K562 (cell line): ENCODE results near the gene TENT4B. TPM values are rescaled to one million over a fixed set of nuclear protein-coding genes. Genes with fewer than 3 reads are reported as not detected.
A peak's percentile ranks its signal among the peaks of the same experiment; 100 is the strongest.

Source experiments
- ARNT ChIP-seq, 2 experiments: fragments of 450-650 bp; IDR thresholded peaks; 2 replicates each; pipeline ENCODE4 v1.6.1; 2016; ENCODE audit warnings: mild to moderate bottlenecking in 1 of 2
- BHLHE40 ChIP-seq: IDR thresholded peaks from 2 replicates; pipeline ENCODE4 v1.6.1; 2011; ENCODE audit warnings: low read length, improper control_type of control experiment
- FOXO4 ChIP-seq: fragments of 450-650 bp; formaldehyde crosslinking; IDR thresholded peaks from 2 replicates; pipeline ENCODE4 v1.4.0; 2020; ENCODE audit warnings: mild to moderate bottlenecking, moderate library complexity
- HDAC2 ChIP-seq: fragments of 450-650 bp; IDR thresholded peaks from 2 replicates; pipeline ENCODE4 v1.6.1; 2016; ENCODE audit warnings: mild to moderate bottlenecking
- HES1 ChIP-seq: fragments of 450-650 bp; IDR thresholded peaks from 2 replicates; pipeline ENCODE4 v1.6.1; 2016; ENCODE audit warnings: low read depth, mild to moderate bottlenecking, moderate library complexity
- HMG20A ChIP-seq: fragments of 450-650 bp; formaldehyde crosslinking; conservative IDR thresholded peaks from 2 replicates; pipeline ENCODE4 v1.4.0; 2020; ENCODE audit warnings: mild to moderate bottlenecking, mixed read lengths
- KHSRP ChIP-seq: fragments of 450-650 bp; IDR thresholded peaks from 2 replicates; pipeline ENCODE4 v1.6.1; 2017
- POLR2AphosphoS5 ChIP-seq: IDR thresholded peaks from 2 replicates; pipeline ENCODE4 v1.6.1; 2011; ENCODE audit warnings: mild to moderate bottlenecking, low read depth, low read length, moderate library complexity; ENCODE audit not compliant: control insufficient read depth, insufficient read depth
- POLR2G ChIP-seq: fragments of 200-400 bp; formaldehyde crosslinking; IDR thresholded peaks from 2 replicates; pipeline ENCODE4 v1.6.1; 2017; ENCODE audit warnings: low read depth, mild to moderate bottlenecking, antibody characterized with exemption, low read length, moderate library complexity
- PPARD ChIP-seq: fragments of 250-450 bp; sonication (Bioruptor Pico); IDR thresholded peaks from 2 replicates; pipeline ENCODE4 v1.8.0; 2022; ENCODE audit warnings: inconsistent platforms, mild to moderate bottlenecking, moderate library complexity
- SIN3A ChIP-seq, 2 experiments: fragments of 150-350 bp in 1 of 2; IDR thresholded peaks; 2 replicates each; pipeline ENCODE4 v1.6.1; 2011 to 2016; ENCODE audit warnings: borderline replicate concordance in 2 of 2, low read depth in 2 of 2, low read length in 2 of 2, mild to moderate bottlenecking in 2 of 2, moderate library complexity in 2 of 2; ENCODE audit not compliant: control insufficient read depth in 1 of 2
- SNAPC5 ChIP-seq: fragments of 250-450 bp; sonication (Bioruptor Pico); IDR thresholded peaks from 2 replicates; pipeline ENCODE4 v1.8.0; 2021; ENCODE audit warnings: moderate library complexity, mild to moderate bottlenecking, inconsistent platforms
- TAF7 ChIP-seq: fragments of 450-650 bp; IDR thresholded peaks from 2 replicates; pipeline ENCODE4 v1.6.1; 2016; ENCODE audit warnings: missing genetic modification characterization, missing compliant biosample characterization
- TBL1XR1 ChIP-seq, 2 experiments: IDR thresholded peaks; 2 replicates each; pipeline ENCODE4 v1.6.1; 2012; ENCODE audit warnings: improper control_type of control experiment in 2 of 2, low read length in 2 of 2, mild to moderate bottlenecking in 1 of 2
- ZBTB49 ChIP-seq: sonication (generic); formaldehyde crosslinking; IDR thresholded peaks from 2 replicates; pipeline ENCODE4 v1.8.0; 2022; ENCODE audit warnings: missing genetic modification reagents, mild to moderate bottlenecking, borderline replicate concordance
- ZFP30 ChIP-seq: fragments of 250-450 bp; sonication (Bioruptor Pico); IDR thresholded peaks from 2 replicates; pipeline ENCODE4 v1.8.0; 2022; ENCODE audit warnings: moderate library complexity, mild to moderate bottlenecking, inconsistent platforms, borderline replicate concordance
- ZNF41 ChIP-seq: fragments of 250-450 bp; sonication (Bioruptor Pico); conservative IDR thresholded peaks from 2 replicates; pipeline ENCODE4 v1.4.0; 2020; ENCODE audit warnings: mild to moderate bottlenecking
- ZNF436 ChIP-seq: fragments of 250-450, 450-650 bp; sonication (Bioruptor Pico); formaldehyde crosslinking; IDR thresholded peaks from 2 replicates; pipeline ENCODE4 v1.7.0; 2020; ENCODE audit warnings: mild to moderate bottlenecking
- polyA plus RNA-seq, 8 experiments: library from polyadenylated mRNA; depleted of rRNA in 4 of 8; stranded (reverse) in 5 of 8; unstranded in 3 of 8; fragments of >200 nt; fragmentation: Nextera tagmentation in 2 of 8; fragmentation: Illumina TruSeq in 1 of 8; extraction: Ambion mirVana in 2 of 8; extraction: Trizol in 1 of 8; gene quantifications; 2 replicates each; pipeline versions ENCODE4 v1.2.1 to v1.2.3, GENCODE V29; 2011 to 2014; ENCODE audit warnings: inconsistent platforms in 1 of 8, missing spikeins in 1 of 8
- total RNA-seq, 7 experiments: library from RNA; depleted of rRNA in 6 of 7; stranded (reverse); fragments of >200 nt in 6 of 7; fragmentation: Illumina TruSeq in 2 of 7; extraction: Trizol in 2 of 7; gene quantifications; 2 replicates each; pipeline versions ENCODE4 v1.2.1 to v1.2.3, GENCODE V29; 2011 to 2021; ENCODE audit warnings: low replicate concordance in 1 of 7

The TENT4B gene
- total and polyA plus RNA-seq, 9 of the 15 experiments (the other 6 are each of a cell fraction or from before 2014, with no cell fraction given), result 5.2 to 8.4 (median 7.0) TPM

DNA sequence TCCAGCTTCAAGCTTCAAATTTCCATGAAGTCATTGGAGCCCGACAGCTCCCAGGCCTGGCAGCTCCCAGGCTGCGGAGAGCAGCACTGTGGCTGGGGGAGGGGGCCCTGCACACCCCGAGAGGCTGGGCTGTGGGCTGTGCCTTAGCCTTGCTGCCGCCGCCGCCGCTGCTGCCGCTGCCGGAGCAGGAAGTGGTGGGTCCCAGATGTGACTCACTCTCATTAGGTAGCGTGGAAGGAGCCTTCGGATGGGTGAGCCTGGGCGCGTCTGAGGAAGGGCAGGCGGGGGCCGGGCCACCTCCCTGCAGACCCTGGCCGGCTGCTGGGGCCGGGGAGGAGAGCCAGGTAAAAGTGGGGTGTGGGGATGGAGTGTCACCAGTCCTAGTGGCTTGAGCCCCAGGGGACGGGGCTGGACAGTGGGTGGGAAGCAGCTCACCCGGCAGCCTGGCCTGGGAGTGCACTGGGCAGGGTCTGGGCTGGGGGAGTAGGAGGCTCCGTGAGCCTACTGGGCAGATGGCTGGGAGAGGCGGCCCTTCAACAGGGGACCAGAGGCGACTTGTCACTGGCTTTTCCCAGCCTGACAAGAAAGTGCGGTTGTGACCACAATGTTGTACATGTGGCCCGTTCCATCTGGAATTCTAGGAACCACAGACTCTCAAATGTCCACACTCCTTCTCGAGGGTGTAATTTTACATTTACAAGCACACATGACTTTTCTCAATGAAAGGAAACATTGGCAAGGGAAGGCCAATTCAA lies 113.4 kb downstream of the TENT4B start, which contains the start of gene ADCY7 (continued):
- TF ChIP-seq FOXO4 (CRISPR knock-in tag) (no peak), KHSRP (no peak), POLR2AphosphoS5 (peak; percentile 61; the same call in 1 of the 2 replicates), BHLHE40 (no peak; the same call in 1 of the 2 replicates), SIN3A (IDR thresholded peaks at IDR 0.05; ENCODE audit: borderline replicate concordance in 2 of 2, control insufficient read depth in 1 of 2, low read depth in 2 of 2, low read length in 2 of 2) (peak in 1 of 2 experiments; percentile 22; a peak in 1 of 4 replicates), PPARD (CRISPR knock-in tag) (no peak), TBL1XR1 (IDR thresholded peaks at IDR 0.05; ENCODE audit: low read length in 2 of 2) (no peak; a peak in 1 of 4 replicates), ZNF436 (CRISPR knock-in tag) (no peak), HES1 (no peak), ZNF41 (CRISPR knock-in tag) (no peak; the same call in 1 of the 2 replicates), POLR2G (peak; percentile 89), TAF7 (tag) (no peak), ZBTB49 (CRISPR knock-in tag) (no peak), ZFP30 (CRISPR knock-in tag) (no peak), SNAPC5 (CRISPR knock-in tag) (no peak), HDAC2 (peak; percentile 34; the same call in 1 of the 2 replicates), ARNT (IDR thresholded peaks at IDR 0.05) (no peak), HMG20A (no peak)
- TF ChIP-seq, all 486 proteins: peak for 101
